NCI-H1105 (cell line): Measurements from ENCODE around the gene BCCIP.

Experiments
- DNase-seq: peaks from one replicate; lab custom pipeline; 2025; lab: John Stamatoyannopoulos, UW

BCCIP gene

GRCh38 chr10:125822878-125823662 is at the start of gene BCCIP, which contains the start of gene UROS:
TSS of gene BCCIP (plus strand) at chr10:125823546. CDS start at chr10:125823558, 12 bp downstream.
TSS of gene UROS (minus strand) at chr10:125823258. CDS start at chr10:125816499, 6,759 bp downstream.
- peak; percentile 65 for DNase-seq

- no peak for DNase-seq
Measured at GRCh38 chr10:125773687-125774543, 49.4 kb upstream of the BCCIP start.

- DNase-seq, result no peak
Measured at GRCh38 chr10:125774581-125775191, 48.7 kb upstream of the BCCIP start.

GRCh38 chr10:125775491-125776106 is 47.7 kb upstream of the BCCIP start, which contains the start of gene MMP21:
TSS of gene MMP21 (minus strand) at chr10:125775821. CDS start at chr10:125775821, 0 bp downstream.
- DNase-seq, result no peak

- no peak for DNase-seq
Measured at GRCh38 chr10:125777806-125778205, 45.5 kb upstream of the BCCIP start.

- DNase-seq, result no peak
Measured at GRCh38 chr10:125778556-125778955, 44.8 kb upstream of the BCCIP start.

- no peak for DNase-seq
Measured at GRCh38 chr10:125779403-125780327, 43.7 kb upstream of the BCCIP start.

- DNase-seq, result no peak
Measured at GRCh38 chr10:125781374-125781773, 42.0 kb upstream of the BCCIP start.

- DNase-seq, result no peak
Measured at GRCh38 chr10:125782054-125782453, 41.3 kb upstream of the BCCIP start.

- no peak for DNase-seq
Measured at GRCh38 chr10:125782616-125783015, 40.7 kb upstream of the BCCIP start.

GRCh38 chr10:125783408-125783807 is 39.9 kb upstream of the BCCIP start:
- DNase-seq, result no peak

- no peak for DNase-seq
Measured at GRCh38 chr10:125783957-125784356, 39.4 kb upstream of the BCCIP start.

- DNase-seq, result no peak
Measured at GRCh38 chr10:125785791-125786190, 37.6 kb upstream of the BCCIP start.

GRCh38 chr10:125788156-125789034 is 35.0 kb upstream of the BCCIP start:
- DNase-seq, result no peak

GRCh38 chr10:125792342-125793300 is 30.7 kb upstream of the BCCIP start:
- no peak for DNase-seq

- DNase-seq, result no peak
Measured at GRCh38 chr10:125795128-125795527, 28.2 kb upstream of the BCCIP start.

- DNase-seq, result no peak
Measured at GRCh38 chr10:125795637-125796190, 27.6 kb upstream of the BCCIP start.

- no peak for DNase-seq
Measured at GRCh38 chr10:125797424-125797823, 25.9 kb upstream of the BCCIP start.
